NCI-H2029 treated with DMSO at 0.1 percent for 48 hours (cell line): Measurements from ENCODE around the gene CSTF3.

Experiments used
- DNase-seq: peaks from one replicate; lab custom pipeline; 2025; lab: John Stamatoyannopoulos, UW

The CSTF3 gene

GRCh38 chr11:33040033-33040861, 121.0 kb downstream of the CSTF3 start:
- DNase-seq: no peak

GRCh38 chr11:33039274-33040032, 121.8 kb downstream of the CSTF3 start, which contains the start of gene TCP11L1:
TSS of gene TCP11L1 (plus strand) at chr11:33039572. CDS start at chr11:33043774, 4,202 bp downstream.
- peak; percentile 64 for DNase-seq

- no peak for DNase-seq
Measured at GRCh38 chr11:33035011-33035410, 126.3 kb downstream of the CSTF3 start.
